Raji (cell line): ENCODE measurements around the gene IGFL1.

Source experiments
- POLR2A ChIP-seq: IDR thresholded peaks from 2 replicates; pipeline ENCODE4 v1.6.1; 2011; ENCODE audit warnings: low read depth, low read length, control low read depth; ENCODE audit not compliant: insufficient read depth

IGFL1 gene

DNA sequence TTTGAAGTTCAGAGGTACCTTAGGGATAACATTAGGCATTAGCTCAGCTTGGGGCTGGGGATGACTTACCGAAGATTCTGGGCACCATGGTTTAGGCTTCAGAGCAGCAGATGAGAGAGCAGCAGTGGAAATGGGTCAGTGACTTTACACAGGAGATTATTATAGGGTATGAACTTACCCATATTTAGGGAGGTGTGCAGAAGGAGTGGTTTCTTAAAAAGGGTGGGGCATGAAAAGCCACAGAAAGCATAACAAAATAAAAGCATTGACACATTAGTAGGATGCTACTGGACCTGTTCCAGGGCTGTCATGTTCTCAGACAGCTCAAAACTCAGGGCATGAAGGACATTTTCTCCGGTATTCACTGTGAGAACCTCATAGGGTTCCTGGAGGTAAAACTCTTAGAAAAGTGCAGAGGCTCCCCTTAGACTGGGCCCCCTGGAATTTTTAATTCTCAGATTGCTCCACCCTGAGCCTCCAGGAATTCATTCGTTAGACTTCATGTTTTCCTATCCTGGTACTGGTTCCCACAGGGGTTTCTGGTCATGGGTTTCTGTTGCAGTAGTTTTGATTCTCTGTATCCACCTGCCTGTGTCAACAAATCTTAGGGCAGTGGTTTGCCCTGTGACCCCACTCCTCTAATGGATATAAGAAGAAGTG, 20.7 kb downstream of the IGFL1 start:
- no peak for TF ChIP-seq POLR2A

DNA sequence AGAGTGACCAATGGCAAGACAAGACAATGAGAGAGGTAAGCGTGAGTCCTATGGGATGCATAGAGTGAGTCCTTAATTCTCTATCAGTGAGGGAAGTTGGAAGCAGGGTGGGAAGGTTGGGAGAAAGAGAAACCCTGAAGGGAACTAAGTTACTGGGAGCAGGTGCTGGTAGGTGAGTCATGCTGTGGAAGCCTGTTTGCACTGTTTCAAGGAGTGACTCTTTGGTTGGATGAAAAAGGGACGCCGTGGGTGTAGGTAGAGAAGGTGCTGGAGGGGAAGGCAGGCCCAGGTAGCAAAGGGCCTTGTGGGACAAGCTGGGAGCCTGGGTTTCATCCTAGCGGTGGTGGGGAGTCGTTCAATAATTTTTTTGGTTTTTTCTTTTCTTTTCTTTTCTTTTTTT, 21.9 kb downstream of the IGFL1 start:
- no peak for TF ChIP-seq POLR2A

DNA sequence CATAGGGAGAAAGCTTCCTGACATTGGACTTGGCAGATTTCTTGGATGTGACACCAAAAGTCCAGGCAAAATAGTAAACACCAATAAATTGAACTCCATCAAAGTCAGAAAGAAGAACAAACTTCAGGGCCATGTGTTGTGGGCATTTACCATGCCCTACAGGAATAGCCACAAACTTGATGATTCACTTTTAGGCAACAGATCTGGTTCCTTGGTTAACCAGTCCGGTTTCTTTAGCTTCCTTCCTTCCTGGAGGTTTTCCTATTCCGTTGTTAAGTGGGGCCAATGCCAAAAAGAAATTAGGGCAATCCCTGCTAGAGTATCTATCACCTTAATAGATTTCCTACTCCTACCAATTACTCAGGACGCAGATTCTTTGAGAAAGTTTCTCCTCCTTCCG, 25.2 kb downstream of the IGFL1 start:
- no peak for TF ChIP-seq POLR2A

DNA sequence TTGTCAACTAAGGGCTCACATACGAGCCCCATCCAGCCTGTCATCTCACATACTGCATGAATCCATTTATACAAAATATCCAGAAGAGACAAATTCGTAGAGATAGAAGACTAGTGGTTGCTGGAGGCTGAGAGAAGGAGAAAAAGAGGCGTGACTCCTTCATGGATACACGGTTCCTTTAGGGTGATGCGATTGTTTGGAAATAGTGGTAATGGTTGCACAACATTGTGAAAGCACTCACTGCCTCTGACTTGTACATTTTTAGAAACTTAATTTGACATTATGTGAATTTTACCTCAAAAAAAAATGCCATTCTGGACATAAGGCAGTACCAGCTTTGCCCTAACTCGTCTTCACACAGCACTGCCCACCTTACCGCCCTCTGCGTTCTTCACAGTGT, 27.3 kb downstream of the IGFL1 start:
- no peak for TF ChIP-seq POLR2A

DNA sequence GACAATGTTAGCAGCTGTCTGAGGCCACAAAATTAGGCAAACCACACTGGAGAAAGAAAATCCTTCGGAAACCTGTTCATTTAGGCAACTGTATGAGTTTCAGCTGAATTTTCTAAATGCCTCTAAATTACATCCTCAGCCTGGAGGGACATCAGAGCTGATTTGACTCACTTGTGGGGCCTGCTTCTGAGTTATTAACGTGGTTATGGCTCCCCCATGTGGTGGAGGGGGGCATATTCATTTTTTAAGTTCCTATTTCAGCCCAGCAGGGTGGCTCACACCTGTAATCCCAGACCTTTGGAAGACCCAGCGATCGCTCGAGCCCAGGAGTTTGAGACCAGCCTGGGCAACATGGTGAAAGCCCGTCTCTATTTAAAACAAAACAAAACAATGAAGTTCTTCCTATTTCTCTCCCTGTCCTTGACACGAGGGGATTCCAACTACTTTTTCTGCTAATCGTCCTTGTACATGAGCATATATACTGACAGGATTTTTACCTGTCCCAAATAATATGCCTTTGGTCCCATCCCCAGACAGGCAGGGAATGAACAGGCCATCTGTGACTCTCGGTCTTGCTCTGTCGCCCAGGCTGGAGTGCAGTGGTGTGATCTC, 35.8 kb downstream of the IGFL1 start:
- TF ChIP-seq POLR2A = no peak

DNA sequence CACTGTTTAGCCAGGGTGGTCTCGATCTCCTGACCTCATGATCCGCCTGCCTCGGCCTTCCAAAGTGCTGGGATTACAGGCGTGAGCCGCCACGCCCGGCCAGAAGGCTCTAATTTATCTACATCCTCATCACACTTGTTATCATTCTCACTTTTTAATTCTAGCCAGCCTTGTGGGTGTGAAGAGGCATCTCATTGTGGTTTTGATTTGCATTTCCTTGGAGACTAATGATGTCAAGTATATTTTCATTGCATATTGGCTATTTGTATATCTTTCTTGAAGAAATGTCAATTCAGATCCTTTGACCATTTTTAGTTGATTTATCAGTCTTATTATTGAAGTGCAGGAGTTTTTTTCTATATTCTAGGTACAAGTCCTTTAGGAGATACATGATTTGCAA, 39.6 kb downstream of the IGFL1 start:
- no peak for TF ChIP-seq POLR2A

DNA sequence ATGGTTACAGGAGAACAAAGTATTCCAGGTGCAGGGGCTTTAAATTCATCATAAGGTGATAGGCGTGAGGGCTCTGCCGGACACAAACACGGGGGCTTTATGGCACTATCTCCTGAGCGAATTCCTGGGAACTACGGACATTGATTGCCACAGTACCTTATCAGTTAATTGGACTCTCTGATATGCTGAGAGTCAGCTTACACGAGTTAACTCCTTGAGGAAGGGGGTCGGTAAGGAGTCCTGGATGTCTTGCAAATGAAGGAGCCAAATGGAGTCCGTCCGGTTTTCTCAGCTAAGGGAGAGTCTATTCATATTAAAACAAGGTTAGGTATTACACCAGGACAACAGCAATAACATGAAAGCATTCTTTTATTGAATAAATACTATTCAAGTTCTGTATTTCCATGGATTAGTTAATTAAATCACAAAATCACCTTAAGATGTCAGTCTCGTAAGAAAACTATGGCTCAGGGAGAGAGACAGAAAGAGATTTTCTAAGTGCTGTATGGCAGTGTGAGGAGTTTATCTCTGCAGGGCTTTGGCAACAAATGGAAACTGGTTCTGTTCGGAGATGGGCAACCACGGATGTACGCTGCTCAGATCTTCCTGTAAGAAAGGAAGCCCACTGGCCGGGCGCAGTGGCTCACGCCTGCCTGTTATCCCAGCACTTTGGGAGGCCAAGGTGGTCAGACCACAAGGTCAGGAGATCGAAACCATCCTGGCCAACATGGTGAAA, 41.1 kb downstream of the IGFL1 start:
- TF ChIP-seq POLR2A = no peak

DNA sequence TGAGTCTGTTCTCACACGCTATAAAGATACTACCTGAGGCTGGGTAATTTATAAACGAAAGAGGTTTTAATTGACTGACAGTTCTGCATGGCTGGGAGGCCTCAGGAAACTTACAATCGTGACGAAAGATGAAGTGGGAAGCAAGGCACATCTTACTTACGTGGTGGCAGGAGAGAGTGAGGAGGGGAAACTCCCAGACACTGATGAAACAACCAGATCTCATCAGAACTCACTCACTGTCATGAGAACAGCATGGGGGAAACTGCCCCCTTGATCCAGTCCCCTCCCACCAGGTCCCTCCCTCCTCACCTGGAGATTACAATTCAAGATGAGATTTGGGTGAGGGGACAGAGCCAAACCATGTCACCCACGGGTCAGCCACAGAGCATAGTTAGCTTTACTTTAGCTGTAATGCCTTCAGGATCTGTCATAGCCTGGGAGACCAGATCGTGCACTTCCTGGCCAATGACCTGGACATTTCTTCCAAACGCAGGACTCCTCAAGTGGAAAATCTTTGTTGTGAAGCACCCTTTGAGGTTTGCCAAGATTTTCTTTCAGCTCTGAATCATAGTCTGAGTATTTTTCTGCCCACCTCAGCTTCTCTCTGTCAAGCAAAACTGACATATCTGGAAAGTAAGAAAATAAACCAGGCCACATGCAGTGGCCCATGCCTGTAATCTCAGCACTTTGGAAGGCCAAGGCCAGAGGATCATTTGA, 42.1 kb downstream of the IGFL1 start:
- TF ChIP-seq POLR2A = no peak

DNA sequence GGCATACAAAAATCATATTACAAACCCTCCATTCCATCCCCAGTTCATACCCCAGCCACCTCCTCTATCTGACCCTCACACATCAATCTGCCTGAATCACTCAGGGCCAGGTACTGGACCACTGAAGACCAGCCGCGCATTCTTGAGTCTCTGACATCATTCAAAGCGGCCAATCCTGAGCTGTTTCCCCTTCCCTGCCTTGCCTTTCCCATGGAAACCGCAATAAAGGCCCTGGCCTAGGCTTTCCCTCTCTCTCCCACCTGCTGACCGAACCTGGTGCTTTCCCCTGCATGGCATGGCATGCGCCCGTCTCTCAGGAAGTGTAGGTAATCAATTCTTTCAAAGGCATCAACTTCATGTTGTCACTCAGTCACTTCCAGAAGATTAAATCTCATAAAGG, 49.6 kb downstream of the IGFL1 start:
- TF ChIP-seq POLR2A = no peak
